ENCODE measurements around the gene RTN4. TPM values are rescaled to one million over a fixed set of nuclear protein-coding genes. Genes with fewer than 3 reads are reported as not detected.
A peak's percentile ranks its signal among the peaks of the same experiment; 100 is the strongest.

Gene RTN4
- total and polyA plus RNA-seq, 2 experiments from 2014 or later, result 218 to 221 TPM

- no peaks in the 10 kb centered on the region for H3K9me2 ChIP-seq (ENCODE audit: insufficient read depth)
- Mint-ChIP-seq H3K27ac (no peak overlapping the region), H3K4me1 (peaks cover 18% of the 10 kb centered on the region), H3K4me3 (peak overlapping the region; percentile 39), H3K36me3 (ENCODE audit: low read depth) (peaks cover 9% of the 10 kb centered on the region; the same call in 1 of the 3 replicates), H3K9me3 (no peaks in the 10 kb centered on the region), H3K27me3 (ENCODE audit: insufficient read depth, low read depth, poor library complexity) (peaks cover 22% of the 10 kb centered on the region)
- peaks cover 21% of the 10 kb centered on the region for H3K79me2 ChIP-seq (replicated peaks; ENCODE audit: insufficient read depth)
- H3F3A ChIP-seq (replicated peaks; ENCODE audit: low read depth), result no peaks in the 10 kb centered on the region; the same call in 1 of the 2 replicates
- peaks cover 27% of the 10 kb centered on the region for H3K4me1 ChIP-seq (ENCODE audit: insufficient read depth)
- DNase-seq (ENCODE audit: low spot score) (no peak), ATAC-seq (no peak)
- H3K4me3 ChIP-seq, result 0 out of 2 replicates have a peak overlapping the region, but pooled peaks have one; percentile 57
- H3K36me3 ChIP-seq (ENCODE audit: insufficient read depth), result no peaks in the 10 kb centered on the region; the same call in 1 of the 2 replicates
- no peak overlapping the region for H2AFZ ChIP-seq
- H4K20me1 ChIP-seq (replicated peaks; ENCODE audit: insufficient read depth), result peaks cover 8% of the 10 kb centered on the region
- H3K27me3 ChIP-seq (ENCODE audit: insufficient read depth), result no peaks in the 10 kb centered on the region
- TF ChIP-seq CTCF (conservative IDR thresholded peaks at IDR 0.05; ENCODE audit: low read depth in 2 of 2) (no peak), ZNF462 (CRISPR knock-in tag; IDR thresholded peaks at IDR 0.05) (no peak), POLR2AphosphoS5 (IDR thresholded peaks at IDR 0.05; ENCODE audit: low read depth) (no peak), REST (IDR thresholded peaks at IDR 0.05; ENCODE audit: unreplicated experiment) (no peak), ZNF114 (CRISPR knock-in tag; IDR thresholded peaks at IDR 0.05) (no peak), EZH2phosphoT487 (IDR thresholded peaks at IDR 0.05; ENCODE audit: unreplicated experiment) (no peak), ZNF331 (CRISPR knock-in tag; IDR thresholded peaks at IDR 0.05; ENCODE audit: low read depth) (no peak), ETS1 (IDR thresholded peaks at IDR 0.05) (no peak), NANOG (IDR thresholded peaks at IDR 0.05; ENCODE audit: borderline replicate concordance) (no peak), EZH2 (IDR thresholded peaks at IDR 0.05; ENCODE audit: low read depth, unreplicated experiment) (no peak), JUNB (IDR thresholded peaks at IDR 0.05; ENCODE audit: unreplicated experiment) (no peak), STAT1 (IDR thresholded peaks at IDR 0.05; ENCODE audit: unreplicated experiment) (no peak), CREB1 (CRISPR knock-in tag; IDR thresholded peaks at IDR 0.05; ENCODE audit: low read depth) (no peak)
- peak overlapping the region; percentile 74 for H3K4me2 ChIP-seq
- no peak overlapping the region for H3K27ac ChIP-seq (ENCODE audit: low read depth)
Measured at GRCh38 chr2:55052129-55053061, 2.1 kb upstream of the RTN4 start.

All from GM23338 (cell line).